HCT116 (cell line): ENCODE measurements around the gene COX8A. TPM values are rescaled to one million over a fixed set of nuclear protein-coding genes. Genes with fewer than 3 reads are reported as not detected.

Experiments used
- ATAC-seq: fragments of 200-7000 bp; cut with Tn5 transposase; 2 replicates; pipeline ENCODE4 v1.9.1; 2020; ENCODE audit warnings: mild to moderate bottlenecking, moderate library complexity
- BruUV-seq: library from RNA; stranded (reverse); fragments of 400-500 nt; replicated peaks from 2 replicates; lab custom pipeline; 2021; lab: Mats Ljungman, UMichigan
- CTCF ChIA-PET: fragments of 300-600 bp; sonication (Branson Sonifier 250); formaldehyde crosslinking; loops from one replicate; lab custom pipeline; 2021; ENCODE audit warnings: antibody characterized with exemption; lab: Charles Lee
- POLR2A ChIA-PET: fragments of 300-600, 350-600 bp; sonication (Branson Sonifier 250); formaldehyde crosslinking; loops from one replicate; lab custom pipeline; 2021; ENCODE audit warnings: antibody characterized with exemption; lab: Charles Lee
- RAD21 ChIA-PET, 2 experiments: fragments of 300-600 bp; sonication (Branson Sonifier 250); formaldehyde crosslinking; loops; one replicate each; lab custom pipeline; 2023; ENCODE audit warnings: low total read pairs in 2 of 2; ENCODE audit not compliant: uncharacterized antibody in 2 of 2, unreplicated experiment in 2 of 2, low non-redundant PET in 1 of 2; lab: Charles Lee
- DNase-seq: peaks from one replicate; pipeline ENCODE4 v3.0.0-alpha.2; 2010; ENCODE audit warnings: low read depth, low spot score
- H2AFZ ChIP-seq: fragments of 200-600 bp; shearing (Covaris generic), sonication (generic); 2 replicates; pipeline ENCODE4 v1.6.1; 2017; ENCODE audit warnings: low read depth, mixed run types, mixed read lengths, antibody characterized with exemption, low read length; ENCODE audit not compliant: poor library complexity, severe bottlenecking
- H3K27ac ChIP-seq: 2 replicates; pipeline ENCODE4 v1.5.1; 2012; ENCODE audit warnings: low read depth, low read length
- H3K27me3 ChIP-seq: fragments of 200-600 bp; sonication (generic); 2 replicates; pipeline ENCODE4 v1.6.1; 2016; ENCODE audit warnings: mixed run types, low read length, mixed read lengths; ENCODE audit not compliant: insufficient read depth
- H3K36me3 ChIP-seq, 2 experiments: fragments of 200-500 bp in 1 of 2; fragments of 200-600 bp in 1 of 2; sonication (Bioruptor generic) in 1 of 2; sonication (generic) in 1 of 2; 2 replicates each; pipeline versions ENCODE4 v1.5.1 to v1.6.1; 2014 to 2016; ENCODE audit warnings: low read length in 2 of 2, inconsistent platforms in 1 of 2, mixed read lengths in 1 of 2, mixed run types in 1 of 2; ENCODE audit not compliant: insufficient read depth in 2 of 2, control insufficient read depth in 1 of 2
- H3K4me1 ChIP-seq, 2 experiments: fragments of 200-600 bp in 1 of 2; sonication (generic) in 1 of 2; 2 replicates each; pipeline versions ENCODE4 v1.5.1 to v1.6.1; 2012 to 2017; ENCODE audit warnings: low read length in 2 of 2, inconsistent platforms in 1 of 2, mild to moderate bottlenecking in 1 of 2, mixed read lengths in 1 of 2, mixed run types in 1 of 2, moderate library complexity in 1 of 2; ENCODE audit not compliant: insufficient read depth in 2 of 2, control insufficient read depth in 1 of 2
- H3K4me2 ChIP-seq: fragments of 200-600 bp; sonication (generic); 2 replicates; pipeline ENCODE4 v1.6.1; 2017; ENCODE audit warnings: mixed run types, low read length, mixed read lengths
- H3K4me3 ChIP-seq, 2 experiments: fragments of 200-600 bp in 1 of 2; sonication (generic) in 1 of 2; replicated peaks in 1 of 2; 2 replicates each; pipeline ENCODE4 v1.5.1; 2011 to 2016; ENCODE audit warnings: low read length in 2 of 2, control low read depth in 1 of 2, low read depth in 1 of 2, mild to moderate bottlenecking in 1 of 2, mixed read lengths in 1 of 2, mixed run types in 1 of 2
- H3K79me2 ChIP-seq: fragments of 200-600 bp; sonication (generic); 2 replicates; pipeline ENCODE4 v1.6.1; 2017; ENCODE audit warnings: mild to moderate bottlenecking, mixed run types, low read length, moderate library complexity, mixed read lengths; ENCODE audit not compliant: insufficient read depth
- H3K9ac ChIP-seq: fragments of 200-600 bp; sonication (generic); 2 replicates; pipeline ENCODE4 v1.6.1; 2016; ENCODE audit warnings: low read length, mixed read lengths
- H3K9me2 ChIP-seq: fragments of 200-600 bp; sonication (generic), shearing (Covaris generic); 2 replicates; pipeline ENCODE4 v1.6.1; 2017; ENCODE audit warnings: mixed run types, mild to moderate bottlenecking, moderate library complexity; ENCODE audit not compliant: insufficient read depth
- H3K9me3 ChIP-seq, 2 experiments: fragments of 200-500 bp in 1 of 2; fragments of 200-600 bp in 1 of 2; sonication (Bioruptor generic) in 1 of 2; sonication (generic) in 1 of 2; 2 replicates each; pipeline ENCODE4 v1.6.1; 2014 to 2017; ENCODE audit warnings: low read length in 2 of 2, mixed read lengths in 2 of 2, inconsistent platforms in 1 of 2, low read depth in 1 of 2, mild to moderate bottlenecking in 1 of 2, mixed run types in 1 of 2, moderate library complexity in 1 of 2; ENCODE audit not compliant: control insufficient read depth in 1 of 2, insufficient read depth in 1 of 2
- H4K20me1 ChIP-seq: fragments of 200-600 bp; sonication (generic), shearing (Covaris generic); 2 replicates; pipeline ENCODE4 v1.6.1; 2017; ENCODE audit warnings: mixed run types, mild to moderate bottlenecking, moderate library complexity; ENCODE audit not compliant: insufficient read depth
- CBX3 ChIP-seq: IDR thresholded peaks from 2 replicates; pipeline ENCODE4 v1.6.1; 2012; ENCODE audit warnings: low read depth
- CTCF ChIP-seq, 3 experiments: fragments of 200-600 bp in 1 of 3; sonication (generic) in 1 of 3; IDR thresholded peaks in 2 of 3; conservative IDR thresholded peaks in 1 of 3; 2 replicates each; pipeline ENCODE4 v1.5.1; 2012 to 2017; ENCODE audit warnings: low read depth in 2 of 3, low read length in 2 of 3, antibody characterized with exemption in 1 of 3, borderline replicate concordance in 1 of 3, control low read depth in 1 of 3, mild to moderate bottlenecking in 1 of 3, mixed read lengths in 1 of 3, mixed run types in 1 of 3, moderate library complexity in 1 of 3; ENCODE audit not compliant: insufficient read depth in 1 of 3
- EGR1 ChIP-seq: IDR thresholded peaks from 2 replicates; pipeline ENCODE4 v1.6.1; 2012; ENCODE audit warnings: low read depth
- MAX ChIP-seq: IDR thresholded peaks from 2 replicates; pipeline ENCODE4 v1.6.1; 2012
- RAD21 ChIP-seq: IDR thresholded peaks from 2 replicates; pipeline ENCODE4 v1.6.1; 2012; ENCODE audit warnings: low read depth, mild to moderate bottlenecking
- REST ChIP-seq: IDR thresholded peaks from 2 replicates; pipeline ENCODE4 v1.6.1; 2012; ENCODE audit warnings: low read depth
- intact Hi-C: fragments of 100-400 bp; cut with micrococcal nuclease; formaldehyde crosslinking; loops from 2 replicates; pipeline ENCODE4 v1.10.0; 2022
- total RNA-seq: library from RNA; stranded (reverse); gene quantifications from one replicate; pipeline ENCODE4 v1.2.1, GENCODE V29; 2021; ENCODE audit not compliant: unreplicated experiment

Gene COX8A
- total RNA-seq, 1 experiment from 2014 or later: 536 TPM

- ATAC-seq (no peak), DNase-seq (no peak)
- Histone ChIP-seq H2AFZ (no peak overlapping the region), H3K9me2 (no peaks in the 10 kb centered on the region), H3K4me1 (peaks cover 0 to 3% of the 10 kb centered on the region in 2 experiments; a peak in 3 of 4 replicates), H3K9me3 (no peaks in the 10 kb centered on the region), H3K4me2 (no peak overlapping the region), H4K20me1 (no peaks in the 10 kb centered on the region), H3K27me3 (no peaks in the 10 kb centered on the region), H3K9ac (no peak overlapping the region), H3K27ac (no peak overlapping the region), H3K79me2 (no peaks in the 10 kb centered on the region), H3K36me3 (no peaks in the 10 kb centered on the region), H3K4me3 (no peak overlapping the region)
- ChIA-PET POLR2A (no interaction called here), CTCF (no interaction called here), RAD21 (no interaction called here)
- TF ChIP-seq RAD21: no peak
- TF ChIP-seq MAX: no peak
- TF ChIP-seq REST: no peak
- no peak for TF ChIP-seq CTCF (IDR thresholded peaks at IDR 0.05 in 2 of 3, conservative IDR thresholded peaks at IDR 0.05 in 1 of 3; ENCODE audit: borderline replicate concordance in 1 of 3, insufficient read depth in 1 of 3, low read depth in 2 of 3, low read length in 2 of 3)
- TF ChIP-seq EGR1: no peak
- no peak for TF ChIP-seq CBX3
- no TSS peak for BruUV-seq
- intact Hi-C loops: no loop called here
These were observed 44.8 kb upstream of the COX8A start for GRCh38 chr11:63929616-63930015.
